H1 (cell line): ENCODE data around the gene NTNG2. TPM values are rescaled to one million over a fixed set of nuclear protein-coding genes. Genes with fewer than 3 reads are reported as not detected.

Experiments
- CTCF ChIA-PET: fragments of 300-600 bp; sonication (Branson Sonifier 250); formaldehyde crosslinking; loops from one replicate; lab custom pipeline; 2021; ENCODE audit not compliant: partially characterized antibody; lab: Charles Lee
- POLR2A ChIA-PET: fragments of 300-600 bp; sonication (Branson Sonifier 250); formaldehyde crosslinking; loops from one replicate; lab custom pipeline; 2021; ENCODE audit warnings: inconsistent platforms; ENCODE audit not compliant: partially characterized antibody; lab: Charles Lee
- DNase-seq, 2 experiments: peaks; one replicate each; pipeline versions ENCODE4 v3.0.0 to v3.0.0-alpha.2; 2010 to 2022; ENCODE audit warnings: low spot score in 2 of 2, low read depth in 1 of 2, mixed read lengths in 1 of 2
- FAIRE-seq: peaks from 2 replicates; lab custom pipeline; 2011; peaks lifted over from hg19 to GRCh38; lab: Jason Lieb, UNC
- H2AFZ ChIP-seq: 2 replicates; pipeline ENCODE4 v1.8.1; 2012; ENCODE audit warnings: low read length, inconsistent platforms
- H2AK5ac ChIP-seq: 2 replicates; pipeline ENCODE4 v1.6.1; 2013; ENCODE audit warnings: low read depth, low read length
- H2BK120ac ChIP-seq: replicated peaks from 2 replicates; pipeline ENCODE3; 2013; ENCODE audit warnings: low read depth, low read length, inconsistent platforms
- H2BK12ac ChIP-seq: 2 replicates; pipeline ENCODE4 v1.6.1; 2013; ENCODE audit warnings: low read depth, low read length
- H2BK15ac ChIP-seq: 2 replicates; pipeline ENCODE4 v1.6.1; 2013; ENCODE audit warnings: low read length
- H2BK20ac ChIP-seq: 2 replicates; pipeline ENCODE4 v1.6.1; 2013; ENCODE audit warnings: low read length
- H2BK5ac ChIP-seq: 2 replicates; pipeline ENCODE4 v1.6.1; 2013; ENCODE audit warnings: low read depth, low read length
- H3K14ac ChIP-seq: 2 replicates; pipeline ENCODE4 v1.6.1; 2013; ENCODE audit warnings: inconsistent platforms; ENCODE audit not compliant: insufficient read length
- H3K18ac ChIP-seq: 2 replicates; pipeline ENCODE4 v1.6.1; 2013; ENCODE audit warnings: low read length; ENCODE audit errors: extremely low read depth
- H3K23ac ChIP-seq: 2 replicates; pipeline ENCODE4 v1.6.1; 2013; ENCODE audit warnings: inconsistent platforms; ENCODE audit not compliant: insufficient read length
- H3K23me2 ChIP-seq: 2 replicates; pipeline ENCODE4 v1.6.1; 2013; ENCODE audit warnings: low read depth, low read length
- H3K27ac ChIP-seq: 2 replicates; pipeline ENCODE4 v1.6.1; 2011; ENCODE audit warnings: low read depth, low read length, inconsistent platforms
- H3K27me3 ChIP-seq, 4 experiments: replicated peaks in 1 of 4; 1 replicate in 1 of 4; 2 replicates in 3 of 4; pipeline versions ENCODE4 v1.6.1 to v1.8.1; 2011 to 2013; ENCODE audit warnings: low read length in 3 of 4, mild to moderate bottlenecking in 3 of 4, inconsistent platforms in 2 of 4, mixed read lengths in 2 of 4, moderate library complexity in 1 of 4; ENCODE audit not compliant: control insufficient read depth in 3 of 4, insufficient read depth in 3 of 4; ENCODE audit errors: extremely low read depth in 1 of 4
- H3K36me3 ChIP-seq, 4 experiments: 2 replicates each; pipeline versions ENCODE4 v1.6.1 to v1.8.1; 2011 to 2013; ENCODE audit warnings: mild to moderate bottlenecking in 4 of 4, low read length in 3 of 4, moderate library complexity in 2 of 4, control low read depth in 1 of 4, inconsistent platforms in 1 of 4; ENCODE audit not compliant: insufficient read depth in 4 of 4, control insufficient read depth in 2 of 4
- H3K4ac ChIP-seq: replicated peaks from 2 replicates; pipeline ENCODE3; 2013; ENCODE audit warnings: low read length, low read depth, mixed read lengths, inconsistent platforms; ENCODE audit not compliant: insufficient read length
- H3K4me1 ChIP-seq, 4 experiments: replicated peaks in 1 of 4; 1 replicate in 1 of 4; 2 replicates in 3 of 4; pipeline versions ENCODE4 v1.6.1 to v1.8.1; 2011 to 2013; ENCODE audit warnings: low read length in 3 of 4, inconsistent platforms in 2 of 4, mixed read lengths in 1 of 4; ENCODE audit not compliant: insufficient read depth in 4 of 4, control insufficient read depth in 3 of 4
- H3K4me2 ChIP-seq, 2 experiments: 2 replicates each; pipeline versions ENCODE4 v1.6.1 to v1.8.1; 2011 to 2013; ENCODE audit warnings: low read depth in 2 of 2, low read length in 2 of 2, control low read depth in 1 of 2, inconsistent platforms in 1 of 2, mild to moderate bottlenecking in 1 of 2; ENCODE audit not compliant: insufficient read depth in 1 of 2
- H3K4me3 ChIP-seq, 4 experiments: fragments of 200-600, 300-600 bp in 1 of 4; sonication (generic), shearing (Covaris generic), sonication (Bioruptor Twin) in 1 of 4; 2 replicates each; pipeline versions ENCODE4 v1.5.1 to v1.8.1; 2011 to 2016; ENCODE audit warnings: low read length in 4 of 4, low read depth in 3 of 4, control low read depth in 2 of 4, inconsistent platforms in 2 of 4, mild to moderate bottlenecking in 2 of 4, mixed read lengths in 1 of 4, moderate library complexity in 1 of 4; ENCODE audit not compliant: insufficient read depth in 2 of 4; ENCODE audit errors: extremely low read depth in 1 of 4
- H3K56ac ChIP-seq: replicated peaks from 2 replicates; pipeline ENCODE3; 2013; ENCODE audit warnings: low read depth, mild to moderate bottlenecking, mixed read lengths, low read length, inconsistent platforms; ENCODE audit not compliant: insufficient read length
- H3K79me1 ChIP-seq: 2 replicates; pipeline ENCODE4 v1.6.1; 2013; ENCODE audit warnings: low read depth, low read length, control low read depth
- H3K79me2 ChIP-seq, 2 experiments: 2 replicates each; pipeline versions ENCODE4 v1.6.1 to v1.8.1; 2012 to 2013; ENCODE audit warnings: low read length in 2 of 2, mild to moderate bottlenecking in 2 of 2, inconsistent platforms in 1 of 2; ENCODE audit not compliant: insufficient read depth in 2 of 2, control insufficient read depth in 1 of 2
- H3K9ac ChIP-seq, 4 experiments: replicated peaks in 1 of 4; 1 replicate in 1 of 4; 2 replicates in 3 of 4; pipeline versions ENCODE4 v1.6.1 to v1.8.1; 2011 to 2013; ENCODE audit warnings: low read depth in 3 of 4, low read length in 3 of 4, control low read depth in 2 of 4, mild to moderate bottlenecking in 2 of 4, moderate library complexity in 2 of 4, inconsistent platforms in 1 of 4; ENCODE audit errors: extremely low read depth in 1 of 4
- H3K9me3 ChIP-seq, 2 experiments: 2 replicates each; pipeline versions ENCODE4 v1.6.1 to v1.8.1; 2012 to 2013; ENCODE audit warnings: mild to moderate bottlenecking in 2 of 2, moderate library complexity in 2 of 2, control low read depth in 1 of 2, inconsistent platforms in 1 of 2, low read depth in 1 of 2, low read length in 1 of 2, mixed read lengths in 1 of 2; ENCODE audit not compliant: insufficient read depth in 2 of 2
- H4K20me1 ChIP-seq, 2 experiments: replicated peaks in 1 of 2; 2 replicates each; pipeline versions ENCODE3 to v1.8.1; 2011 to 2013; ENCODE audit warnings: inconsistent platforms in 2 of 2, low read length in 2 of 2, mild to moderate bottlenecking in 1 of 2; ENCODE audit not compliant: insufficient read depth in 2 of 2, control insufficient read depth in 1 of 2
- H4K5ac ChIP-seq: 2 replicates; pipeline ENCODE4 v1.6.1; 2013; ENCODE audit warnings: low read length, low read depth, mixed read lengths, inconsistent platforms; ENCODE audit not compliant: insufficient read length
- H4K8ac ChIP-seq: 2 replicates; pipeline ENCODE4 v1.8.0; 2013; ENCODE audit warnings: mild to moderate bottlenecking, moderate library complexity, low read length, inconsistent platforms; ENCODE audit not compliant: insufficient read depth; ENCODE audit errors: extremely low read depth
- H4K91ac ChIP-seq: replicated peaks from 2 replicates; pipeline ENCODE3; 2013; ENCODE audit warnings: low read length, mixed read lengths, inconsistent platforms; ENCODE audit not compliant: insufficient read length
- CBX5 ChIP-seq: fragments of 300-800, 300-1000 bp; sonication (generic); IDR thresholded peaks from 2 replicates; pipeline ENCODE4 v1.7.1; 2016; ENCODE audit warnings: antibody characterized with exemption, low read length, low read depth
- EP300 ChIP-seq, 2 experiments: IDR thresholded peaks; 1 replicate in 1 of 2; 2 replicates in 1 of 2; pipeline ENCODE4 v1.6.1; 2011 to 2012; ENCODE audit warnings: low read depth in 2 of 2, low read length in 2 of 2, mild to moderate bottlenecking in 2 of 2, borderline replicate concordance in 1 of 2, inconsistent platforms in 1 of 2, moderate library complexity in 1 of 2
- RBBP5 ChIP-seq: IDR thresholded peaks from 2 replicates; pipeline ENCODE4 v1.7.1; 2012; ENCODE audit warnings: low read depth, mild to moderate bottlenecking, inconsistent platforms, low read length, moderate library complexity, borderline replicate concordance
- SIRT6 ChIP-seq: IDR thresholded peaks from one replicate; pipeline ENCODE4 v1.7.1; 2012; ENCODE audit warnings: low read length, inconsistent platforms
- SP4 ChIP-seq: IDR thresholded peaks from 2 replicates; pipeline ENCODE4 v1.6.1; 2012; ENCODE audit warnings: low read length, inconsistent platforms
- TAF1 ChIP-seq: IDR thresholded peaks from 2 replicates; pipeline ENCODE4 v1.6.1; 2011; ENCODE audit warnings: mild to moderate bottlenecking, low read depth, low read length
- TBP ChIP-seq: IDR thresholded peaks from 2 replicates; pipeline ENCODE4 v1.6.1; 2011; ENCODE audit warnings: low read depth, low read length, improper control_type of control experiment
- ZNF274 ChIP-seq: IDR thresholded peaks from 2 replicates; pipeline ENCODE4 v1.7.0; 2012; ENCODE audit warnings: low read length, borderline replicate concordance; ENCODE audit errors: extremely low read depth
- WGBS, 2 experiments: shearing (Covaris generic) in 1 of 2; methylation state at CpG; one replicate each; pipeline versions ENCODE4 v1.1.6 to v1.1.7; 2013 to 2015; ENCODE audit warnings: low lambda C conversion rate in 2 of 2, mixed read lengths in 2 of 2, inconsistent platforms in 1 of 2, low coverage in 1 of 2, missing lambda C conversion rate in 1 of 2; ENCODE audit not compliant: insufficient replicate concordance in 2 of 2, insufficient coverage in 1 of 2, insufficient read length in 1 of 2; ENCODE audit errors: extremely low coverage in 1 of 2, missing lambda C conversion rate in 1 of 2; 5-methylcytosine and 5-hydroxymethylcytosine counted together
- polyA plus RNA-seq, 7 experiments: library from polyadenylated mRNA; depleted of rRNA in 3 of 7; stranded (reverse) in 5 of 7; unstranded in 2 of 7; fragments of >200 nt in 5 of 7; fragments of 200-250 nt in 2 of 7; gene quantifications; 1 replicate in 5 of 7; 2 replicates in 1 of 7; 4 replicates in 1 of 7; pipeline versions ENCODE4 v1.2.1 to v1.2.3, GENCODE V29; 2011 to 2013; ENCODE audit warnings: missing spikeins in 2 of 7, mixed read lengths in 2 of 7
- total RNA-seq: library from RNA; stranded (reverse); fragmentation: NEBNext Ultra II Directional; extraction: Animal tissue kit (Norgen Biotek cat#: 25700); gene quantifications from 2 replicates; pipeline ENCODE4 v1.2.1, GENCODE V29; 2021
- TF ChIP-seq, protein P1 (sequence below): IDR thresholded peaks from 2 replicates; pipeline ENCODE4 v1.6.1; 2012; ENCODE audit warnings: inconsistent platforms

NTNG2 gene
- total and polyA plus RNA-seq, 2 of the 8 experiments (the other 6 are each of a cell fraction or from before 2014, with no cell fraction given), result 1.4 to 1.5 TPM

DNA sequence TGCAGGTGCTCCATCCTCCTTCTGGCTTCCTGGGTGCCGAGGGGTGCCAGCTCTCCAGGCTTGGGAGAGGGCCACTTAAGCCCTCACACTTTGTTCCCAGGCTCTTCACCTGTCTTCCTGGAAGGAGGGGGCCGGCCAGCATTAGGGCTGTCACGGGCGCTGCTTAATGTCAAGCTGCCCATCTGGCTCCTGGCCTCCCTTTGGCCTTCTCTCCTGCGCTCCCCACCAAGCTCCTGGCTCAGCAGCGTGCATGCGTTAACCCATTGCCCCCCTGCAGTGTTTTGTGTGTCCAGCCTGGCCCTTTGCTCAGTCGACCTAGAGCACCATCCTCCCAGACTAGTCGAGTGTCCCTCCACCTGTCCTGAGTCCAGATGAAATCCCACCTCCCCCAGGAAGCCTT lies 21.3 kb downstream of the NTNG2 start:
- H3K9me3 ChIP-seq, result no peaks in the 10 kb centered on the region
- peak overlapping the region in 1 of 2 experiments; percentile 4; a peak in 1 of 4 replicates for H3K4me2 ChIP-seq
- H3K9ac ChIP-seq, result no peak overlapping the region
- no peak overlapping the region for H4K8ac ChIP-seq
- peaks cover 0 to 16% (median 15%) of the 10 kb centered on the region in 4 experiments; a peak in 6 of 7 replicates for H3K27me3 ChIP-seq
- no peak overlapping the region for H3K56ac ChIP-seq
- FAIRE-seq, result no peak
- no peak overlapping the region for H3K27ac ChIP-seq
- no peak overlapping the region; the same call in 1 of the 2 replicates for H3K18ac ChIP-seq
- TF ChIP-seq SIRT6 (no peak), TBP (no peak), SP4 (no peak), EP300 (IDR thresholded peaks at IDR 0.05; ENCODE audit: borderline replicate concordance in 1 of 2, low read depth in 2 of 2, low read length in 2 of 2) (no peak), CBX5 (no peak), ZNF274 (no peak), TAF1 (no peak), RBBP5 (no peak)
- TF ChIP-seq, protein P1, sequence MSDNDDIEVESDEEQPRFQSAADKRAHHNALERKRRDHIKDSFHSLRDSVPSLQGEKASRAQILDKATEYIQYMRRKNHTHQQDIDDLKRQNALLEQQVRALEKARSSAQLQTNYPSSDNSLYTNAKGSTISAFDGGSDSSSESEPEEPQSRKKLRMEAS, result no peak
- TF ChIP-seq, all 59 proteins: peak for 0
- Histone ChIP-seq H3K23ac (no peak overlapping the region), H2BK12ac (peak overlapping the region; percentile 81; the same call in 1 of the 2 replicates), H3K36me3 (no peaks in the 10 kb centered on the region), H2BK120ac (no peak overlapping the region), H3K23me2 (no peaks in the 10 kb centered on the region), H2AK5ac (peak overlapping the region; percentile 53), H2BK20ac (peak overlapping the region; percentile 66), H4K5ac (no peak overlapping the region), H2AFZ (no peak overlapping the region), H3K14ac (no peak overlapping the region), H3K4me3 (no peak overlapping the region), H3K79me1 (no peaks in the 10 kb centered on the region), H3K4me1 (peaks cover 8 to 48% (median 35%) of the 10 kb centered on the region in 4 experiments), H3K79me2 (no peaks in the 10 kb centered on the region), H2BK15ac (peak overlapping the region; percentile 83), H4K20me1 (no peaks in the 10 kb centered on the region), H3K4ac (no peak overlapping the region), H4K91ac (no peak overlapping the region), H2BK5ac (peak overlapping the region; percentile 7; the same call in 1 of the 2 replicates)
- 56% methylated on average over 8 of the region's 9 CpGs; no CpG with 5 or more reads in 1 of the 2 experiments for WGBS, 2 experiments
- POLR2A ChIA-PET, result interaction anchor here (1.1 to 1.5 kb wide), 3 partner anchors 11 to 20 kb away, joined by 3 to 4 read pairs (median 3); no protein-coding TSS in a partner anchor
- DNase-seq, result no peak
- CTCF ChIA-PET, result interaction anchor here (0.7 to 15.4 kb wide), 22 partner anchors 14 to 312 kb away, joined by 3 to 203 read pairs (median 4); no protein-coding TSS in a partner anchor
